H9 (cell line): Measurements from ENCODE around the gene EVX2. TPM values are rescaled to one million over a fixed set of nuclear protein-coding genes. Genes with fewer than 3 reads are reported as not detected.

Experiments used
- DNase-seq: peaks from one replicate; pipeline ENCODE4 v3.0.0-alpha.2; 2017
- H2AFZ ChIP-seq: one replicate; pipeline ENCODE4 v1.6.1; 2013; ENCODE audit warnings: mild to moderate bottlenecking, low read length, control low read depth, moderate library complexity
- H2AK5ac ChIP-seq: 2 replicates; pipeline ENCODE4 v1.6.1; 2013; ENCODE audit warnings: low read length, control low read depth, mixed read lengths; ENCODE audit not compliant: insufficient read length
- H2BK120ac ChIP-seq: one replicate; pipeline ENCODE4 v1.6.1; 2013; ENCODE audit warnings: low read depth, mild to moderate bottlenecking, low read length, control low read depth, inconsistent platforms; ENCODE audit not compliant: poor library complexity, severe bottlenecking
- H2BK12ac ChIP-seq: 2 replicates; pipeline ENCODE4 v1.6.1; 2013; ENCODE audit warnings: low read length, control low read depth, mixed read lengths, low read depth; ENCODE audit not compliant: insufficient read length
- H2BK15ac ChIP-seq: 2 replicates; pipeline ENCODE4 v1.6.1; 2013; ENCODE audit warnings: low read depth, low read length, control low read depth
- H2BK20ac ChIP-seq: one replicate; pipeline ENCODE4 v1.6.1; 2013; ENCODE audit warnings: low read depth, mild to moderate bottlenecking, low read length, control low read depth, inconsistent platforms; ENCODE audit not compliant: poor library complexity, severe bottlenecking
- H2BK5ac ChIP-seq: 2 replicates; pipeline ENCODE4 v1.6.1; 2013; ENCODE audit warnings: low read length, control low read depth, mixed read lengths; ENCODE audit not compliant: insufficient read length
- H3K14ac ChIP-seq: 2 replicates; pipeline ENCODE4 v1.6.1; 2013; ENCODE audit warnings: low read length, control low read depth; ENCODE audit not compliant: insufficient read depth
- H3K18ac ChIP-seq: 2 replicates; pipeline ENCODE4 v1.6.1; 2013; ENCODE audit warnings: low read depth, mild to moderate bottlenecking, mixed read lengths, low read length, control low read depth; ENCODE audit not compliant: insufficient read length
- H3K23ac ChIP-seq: 2 replicates; pipeline ENCODE4 v1.6.1; 2013; ENCODE audit warnings: low read length, control low read depth, mixed read lengths, low read depth; ENCODE audit not compliant: insufficient read length
- H3K23me2 ChIP-seq: 2 replicates; pipeline ENCODE4 v1.6.1; 2013; ENCODE audit warnings: low read depth, mild to moderate bottlenecking, mixed read lengths, low read length, control low read depth; ENCODE audit not compliant: insufficient read length, poor library complexity, severe bottlenecking
- H3K27ac ChIP-seq: 2 replicates; pipeline ENCODE4 v1.5.1; 2013; ENCODE audit warnings: low read length, control low read depth, mixed read lengths, low read depth; ENCODE audit not compliant: insufficient read length
- H3K27me3 ChIP-seq: 2 replicates; pipeline ENCODE4 v1.6.1; 2013; ENCODE audit warnings: low read length, control low read depth, inconsistent platforms; ENCODE audit not compliant: insufficient read depth
- H3K4ac ChIP-seq: 2 replicates; pipeline ENCODE4 v1.6.1; 2013; ENCODE audit warnings: low read depth, mild to moderate bottlenecking, control low read depth, inconsistent platforms, low read length, moderate library complexity
- H3K4me1 ChIP-seq: 2 replicates; pipeline ENCODE4 v1.6.1; 2013; ENCODE audit warnings: low read length, control low read depth, inconsistent platforms; ENCODE audit not compliant: insufficient read depth
- H3K4me2 ChIP-seq: 2 replicates; pipeline ENCODE4 v1.6.1; 2013; ENCODE audit warnings: low read length, control low read depth, mixed read lengths; ENCODE audit not compliant: insufficient read length, insufficient read depth
- H3K56ac ChIP-seq: 2 replicates; pipeline ENCODE4 v1.6.1; 2013; ENCODE audit warnings: low read depth, mild to moderate bottlenecking, mixed read lengths, low read length, control low read depth; ENCODE audit not compliant: insufficient read length
- H3K79me1 ChIP-seq: 2 replicates; pipeline ENCODE4 v1.6.1; 2013; ENCODE audit warnings: low read depth, mild to moderate bottlenecking, moderate library complexity, low read length, control low read depth, inconsistent platforms; ENCODE audit not compliant: insufficient read depth, poor library complexity, severe bottlenecking
- H3K79me2 ChIP-seq: 2 replicates; pipeline ENCODE4 v1.6.1; 2013; ENCODE audit warnings: low read length, control low read depth, inconsistent platforms; ENCODE audit not compliant: insufficient read depth
- H3K9ac ChIP-seq: 2 replicates; pipeline ENCODE4 v1.6.1; 2013; ENCODE audit warnings: low read length, control low read depth, mixed read lengths; ENCODE audit not compliant: insufficient read length; ENCODE audit errors: extremely low read depth
- H3K9me3 ChIP-seq: one replicate; pipeline ENCODE4 v1.6.1; 2013; ENCODE audit warnings: low read depth, low read length, inconsistent platforms; ENCODE audit not compliant: control insufficient read depth
- H3T11ph ChIP-seq: one replicate; pipeline ENCODE4 v1.6.1; 2013; ENCODE audit warnings: mild to moderate bottlenecking, low read length, control low read depth, inconsistent platforms
- H4K20me1 ChIP-seq: one replicate; pipeline ENCODE4 v1.6.1; 2013; ENCODE audit not compliant: control insufficient read depth, insufficient read length, insufficient read depth
- H4K5ac ChIP-seq: 2 replicates; pipeline ENCODE4 v1.6.1; 2013; ENCODE audit warnings: low read depth, mild to moderate bottlenecking, mixed read lengths, low read length, control low read depth; ENCODE audit not compliant: insufficient read length
- H4K8ac ChIP-seq: replicated peaks from 2 replicates; pipeline ENCODE4 v1.6.1; 2013; ENCODE audit warnings: low read length, control low read depth, mixed read lengths, low read depth; ENCODE audit not compliant: insufficient read length
- H4K91ac ChIP-seq: 2 replicates; pipeline ENCODE4 v1.6.1; 2013; ENCODE audit warnings: low read depth, mild to moderate bottlenecking, moderate library complexity, mixed read lengths, low read length, control low read depth; ENCODE audit not compliant: insufficient read length
- H3K27ac Mint-ChIP-seq, 3 experiments: 2 replicates in 2 of 3; 3 replicates in 1 of 3; pipeline ENCODE4 v1.8.0; 2020 to 2021; ENCODE audit warnings: mixed read lengths in 3 of 3, mild to moderate bottlenecking in 1 of 3, moderate library complexity in 1 of 3
- H3K27me3 Mint-ChIP-seq: 2 replicates; pipeline ENCODE4 v1.8.0; 2021; ENCODE audit warnings: low read depth, mild to moderate bottlenecking, moderate library complexity, mixed read lengths
- H3K36me3 Mint-ChIP-seq, 3 experiments: 2 replicates in 2 of 3; 3 replicates in 1 of 3; pipeline ENCODE4 v1.8.0; 2020 to 2021; ENCODE audit warnings: low read depth in 3 of 3, mixed read lengths in 3 of 3; ENCODE audit not compliant: insufficient read depth in 1 of 3
- H3K4me1 Mint-ChIP-seq, 2 experiments: 2 replicates each; pipeline ENCODE4 v1.8.0; 2020; ENCODE audit warnings: mixed read lengths in 2 of 2
- H3K4me3 Mint-ChIP-seq, 2 experiments: 2 replicates in 1 of 2; 3 replicates in 1 of 2; pipeline ENCODE4 v1.8.0; 2020 to 2021; ENCODE audit warnings: mild to moderate bottlenecking in 2 of 2, mixed read lengths in 2 of 2, moderate library complexity in 1 of 2
- H3K9me3 Mint-ChIP-seq, 2 experiments: 2 replicates in 1 of 2; 3 replicates in 1 of 2; pipeline ENCODE4 v1.8.0; 2020; ENCODE audit warnings: mild to moderate bottlenecking in 2 of 2, mixed read lengths in 2 of 2, moderate library complexity in 1 of 2
- CTCF ChIP-seq: fragments of 200-600 bp; sonication (generic); conservative IDR thresholded peaks from 3 replicates; pipeline ENCODE4 v1.8.0; 2021; ENCODE audit warnings: antibody characterized with exemption, mild to moderate bottlenecking
- WGBS: extraction: QIAGEN DNeasy Blood & Tissue Kit; methylation state at CpG from one replicate; pipeline ENCODE4 v1.1.7; 2013; ENCODE audit warnings: missing lambda C conversion rate, low lambda C conversion rate, mixed read lengths; ENCODE audit not compliant: insufficient read length; ENCODE audit errors: extremely low coverage; 5-methylcytosine and 5-hydroxymethylcytosine counted together
- total RNA-seq: library from RNA; stranded (reverse); gene quantifications from 2 replicates; pipeline ENCODE4 v1.2.1, GENCODE V29; 2021

The EVX2 gene
- total RNA-seq, 1 experiment from 2014 or later, result not detected

- Histone ChIP-seq H2BK12ac (no peak overlapping the region), H3K9me3 (no peaks in the 10 kb centered on the region), H3K4me1 (no peaks in the 10 kb centered on the region), H3K4ac (no peak overlapping the region), H3K9ac (no peak overlapping the region), H4K91ac (no peak overlapping the region), H3K4me2 (no peak overlapping the region), H3K27ac (no peak overlapping the region), H2BK120ac (no peak overlapping the region), H3K79me1 (no peaks in the 10 kb centered on the region), H3K23ac (no peak overlapping the region), H3K79me2 (no peaks in the 10 kb centered on the region), H2BK15ac (no peak overlapping the region), H2AK5ac (no peak overlapping the region), H3K23me2 (peaks cover 7% of the 10 kb centered on the region), H3K18ac (no peak overlapping the region), H4K5ac (no peak overlapping the region), H3K27me3 (peaks cover 87% of the 10 kb centered on the region), H2BK5ac (no peak overlapping the region), H2BK20ac (no peak overlapping the region), H3T11ph (no peak overlapping the region), H4K20me1 (no peaks in the 10 kb centered on the region), H3K56ac (no peak overlapping the region), H2AFZ (no peak overlapping the region), H4K8ac (no peak overlapping the region), H3K14ac (no peak overlapping the region)
- no CpG with 5 or more reads among the region's 7 CpGs for WGBS
- H3K27ac Mint-ChIP-seq, result no peak overlapping the region
- peaks cover 96% of the 10 kb centered on the region for H3K27me3 Mint-ChIP-seq
- peaks cover 7 to 9% of the 10 kb centered on the region in 2 experiments for H3K9me3 Mint-ChIP-seq
- no peak for TF ChIP-seq CTCF
- H3K36me3 Mint-ChIP-seq, result peaks cover 0 to 4% (median 0%) of the 10 kb centered on the region in 3 experiments; a peak in 1 of 7 replicates
- no peak for DNase-seq
- peaks cover 15 to 39% of the 10 kb centered on the region in 2 experiments for H3K4me1 Mint-ChIP-seq
- no peak overlapping the region for H3K4me3 Mint-ChIP-seq
Observed at GRCh38 chr2:176076063-176076462, 7.7 kb downstream of the EVX2 start.
